Fibroblast of lung (primary cell): Measurements from ENCODE around the gene PCDHA1.

Experiments
- EZH2 ChIP-seq: IDR thresholded peaks from 2 replicates; pipeline ENCODE4 v1.5.1; 2012; ENCODE audit warnings: low read length, control low read depth, mild to moderate bottlenecking; ENCODE audit errors: missing control alignments
- TF ChIP-seq, protein P1 (sequence below), 2 donors: IDR thresholded peaks in 1 of 2; conservative IDR thresholded peaks in 1 of 2; 1 replicate in 1 of 2; 2 replicates in 1 of 2; pipeline ENCODE4 v1.5.1; 2011 to 2012; ENCODE audit warnings: low read length in 2 of 2, control low read depth in 1 of 2, inconsistent platforms in 1 of 2, low read depth in 1 of 2, mild to moderate bottlenecking in 1 of 2

GRCh38 chr5:140881889-140882590 is 96.1 kb downstream of the PCDHA1 start, which contains the start of gene PCDHA13:
- TF ChIP-seq, protein P1, sequence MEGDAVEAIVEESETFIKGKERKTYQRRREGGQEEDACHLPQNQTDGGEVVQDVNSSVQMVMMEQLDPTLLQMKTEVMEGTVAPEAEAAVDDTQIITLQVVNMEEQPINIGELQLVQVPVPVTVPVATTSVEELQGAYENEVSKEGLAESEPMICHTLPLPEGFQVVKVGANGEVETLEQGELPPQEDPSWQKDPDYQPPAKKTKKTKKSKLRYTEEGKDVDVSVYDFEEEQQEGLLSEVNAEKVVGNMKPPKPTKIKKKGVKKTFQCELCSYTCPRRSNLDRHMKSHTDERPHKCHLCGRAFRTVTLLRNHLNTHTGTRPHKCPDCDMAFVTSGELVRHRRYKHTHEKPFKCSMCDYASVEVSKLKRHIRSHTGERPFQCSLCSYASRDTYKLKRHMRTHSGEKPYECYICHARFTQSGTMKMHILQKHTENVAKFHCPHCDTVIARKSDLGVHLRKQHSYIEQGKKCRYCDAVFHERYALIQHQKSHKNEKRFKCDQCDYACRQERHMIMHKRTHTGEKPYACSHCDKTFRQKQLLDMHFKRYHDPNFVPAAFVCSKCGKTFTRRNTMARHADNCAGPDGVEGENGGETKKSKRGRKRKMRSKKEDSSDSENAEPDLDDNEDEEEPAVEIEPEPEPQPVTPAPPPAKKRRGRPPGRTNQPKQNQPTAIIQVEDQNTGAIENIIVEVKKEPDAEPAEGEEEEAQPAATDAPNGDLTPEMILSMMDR (conservative IDR thresholded peaks at IDR 0.05 in 1 of 2, IDR thresholded peaks at IDR 0.05 in 1 of 2; ENCODE audit: low read depth in 1 of 2, low read length in 2 of 2): no peak
- TF ChIP-seq EZH2: no peak
